KMS-11 (cell line): ENCODE measurements around the gene MTMR10.

Experiments
- H2AFZ ChIP-seq: fragments of 200-600 bp; sonication (generic); 2 replicates; pipeline ENCODE4 v1.6.1; 2016; ENCODE audit warnings: antibody characterized with exemption, mixed run types, low read depth
- H3K27ac ChIP-seq: fragments of 200-600 bp; sonication (generic); 2 replicates; pipeline ENCODE4 v1.6.1; 2016; ENCODE audit warnings: mild to moderate bottlenecking, mixed run types
- H3K27me3 ChIP-seq: fragments of 200-600 bp; sonication (generic); 2 replicates; pipeline ENCODE4 v1.6.1; 2017; ENCODE audit warnings: mild to moderate bottlenecking, low read depth, mixed run types, moderate library complexity; ENCODE audit not compliant: insufficient read depth
- H3K36me3 ChIP-seq: fragments of 200-600 bp; sonication (generic); 2 replicates; pipeline ENCODE4 v1.6.1; 2017; ENCODE audit warnings: mild to moderate bottlenecking, mixed run types; ENCODE audit not compliant: insufficient read depth
- H3K4me1 ChIP-seq: fragments of 200-600 bp; sonication (generic); 2 replicates; pipeline ENCODE4 v1.6.1; 2016; ENCODE audit warnings: mild to moderate bottlenecking, low read depth, mixed run types; ENCODE audit not compliant: poor library complexity, severe bottlenecking
- H3K4me2 ChIP-seq: fragments of 200-600 bp; sonication (generic); 2 replicates; pipeline ENCODE4 v1.7.0; 2016; ENCODE audit warnings: mild to moderate bottlenecking, mixed run types
- H3K4me3 ChIP-seq: fragments of 200-600 bp; sonication (generic); IDR thresholded peaks from 2 replicates; pipeline ENCODE4 v1.6.1; 2017; ENCODE audit warnings: low read depth, low read length, mixed read lengths; ENCODE audit not compliant: insufficient read depth
- H3K79me2 ChIP-seq: fragments of 200-600 bp; sonication (generic); 2 replicates; pipeline ENCODE4 v1.6.1; 2016; ENCODE audit warnings: low read depth, mixed run types; ENCODE audit not compliant: insufficient read depth
- H3K9ac ChIP-seq: fragments of 200-600 bp; sonication (generic); 2 replicates; pipeline ENCODE4 v1.6.1; 2016; ENCODE audit warnings: mild to moderate bottlenecking, mixed run types
- H4K20me1 ChIP-seq: fragments of 200-600 bp; sonication (generic); 2 replicates; pipeline ENCODE4 v1.6.1; 2016; ENCODE audit warnings: mild to moderate bottlenecking, mixed run types; ENCODE audit not compliant: insufficient read depth
- TF ChIP-seq, protein P1 (sequence below): fragments of 200-600 bp; sonication (generic); conservative IDR thresholded peaks from 2 replicates; pipeline ENCODE4 v1.6.1; 2017; ENCODE audit warnings: low read depth, mild to moderate bottlenecking, antibody characterized with exemption, low read length, moderate library complexity, mixed read lengths

MTMR10 gene

DNA sequence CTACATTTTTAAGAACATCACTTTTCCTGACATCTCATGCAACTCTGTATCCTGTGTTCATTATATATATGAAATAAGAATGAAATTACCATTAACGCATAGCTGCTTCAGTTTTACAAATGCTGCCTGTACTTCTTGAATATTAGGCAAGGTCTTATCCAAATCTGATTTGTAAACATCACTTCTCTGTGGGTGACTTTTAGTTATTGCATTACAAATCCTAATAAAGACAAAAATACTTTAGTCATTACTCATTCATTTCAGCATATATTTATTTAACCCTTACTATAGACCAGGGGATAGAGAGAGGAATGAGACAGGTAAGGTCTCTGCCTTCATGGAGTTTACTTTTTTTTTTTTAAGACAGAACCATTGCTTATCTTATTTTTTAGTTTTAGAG, 36.8 kb downstream of the MTMR10 start:
- Histone ChIP-seq H3K27me3 (no peaks in the 10 kb centered on the region), H4K20me1 (no peaks in the 10 kb centered on the region), H2AFZ (no peak overlapping the region), H3K9ac (no peak overlapping the region), H3K79me2 (no peaks in the 10 kb centered on the region), H3K27ac (peak overlapping the region; percentile 3; the same call in 1 of the 2 replicates), H3K4me2 (no peak overlapping the region), H3K4me1 (peaks cover 11% of the 10 kb centered on the region), H3K4me3 (no peak overlapping the region), H3K36me3 (peaks cover 22% of the 10 kb centered on the region)
- TF ChIP-seq, protein P1, sequence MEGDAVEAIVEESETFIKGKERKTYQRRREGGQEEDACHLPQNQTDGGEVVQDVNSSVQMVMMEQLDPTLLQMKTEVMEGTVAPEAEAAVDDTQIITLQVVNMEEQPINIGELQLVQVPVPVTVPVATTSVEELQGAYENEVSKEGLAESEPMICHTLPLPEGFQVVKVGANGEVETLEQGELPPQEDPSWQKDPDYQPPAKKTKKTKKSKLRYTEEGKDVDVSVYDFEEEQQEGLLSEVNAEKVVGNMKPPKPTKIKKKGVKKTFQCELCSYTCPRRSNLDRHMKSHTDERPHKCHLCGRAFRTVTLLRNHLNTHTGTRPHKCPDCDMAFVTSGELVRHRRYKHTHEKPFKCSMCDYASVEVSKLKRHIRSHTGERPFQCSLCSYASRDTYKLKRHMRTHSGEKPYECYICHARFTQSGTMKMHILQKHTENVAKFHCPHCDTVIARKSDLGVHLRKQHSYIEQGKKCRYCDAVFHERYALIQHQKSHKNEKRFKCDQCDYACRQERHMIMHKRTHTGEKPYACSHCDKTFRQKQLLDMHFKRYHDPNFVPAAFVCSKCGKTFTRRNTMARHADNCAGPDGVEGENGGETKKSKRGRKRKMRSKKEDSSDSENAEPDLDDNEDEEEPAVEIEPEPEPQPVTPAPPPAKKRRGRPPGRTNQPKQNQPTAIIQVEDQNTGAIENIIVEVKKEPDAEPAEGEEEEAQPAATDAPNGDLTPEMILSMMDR: no peak

DNA sequence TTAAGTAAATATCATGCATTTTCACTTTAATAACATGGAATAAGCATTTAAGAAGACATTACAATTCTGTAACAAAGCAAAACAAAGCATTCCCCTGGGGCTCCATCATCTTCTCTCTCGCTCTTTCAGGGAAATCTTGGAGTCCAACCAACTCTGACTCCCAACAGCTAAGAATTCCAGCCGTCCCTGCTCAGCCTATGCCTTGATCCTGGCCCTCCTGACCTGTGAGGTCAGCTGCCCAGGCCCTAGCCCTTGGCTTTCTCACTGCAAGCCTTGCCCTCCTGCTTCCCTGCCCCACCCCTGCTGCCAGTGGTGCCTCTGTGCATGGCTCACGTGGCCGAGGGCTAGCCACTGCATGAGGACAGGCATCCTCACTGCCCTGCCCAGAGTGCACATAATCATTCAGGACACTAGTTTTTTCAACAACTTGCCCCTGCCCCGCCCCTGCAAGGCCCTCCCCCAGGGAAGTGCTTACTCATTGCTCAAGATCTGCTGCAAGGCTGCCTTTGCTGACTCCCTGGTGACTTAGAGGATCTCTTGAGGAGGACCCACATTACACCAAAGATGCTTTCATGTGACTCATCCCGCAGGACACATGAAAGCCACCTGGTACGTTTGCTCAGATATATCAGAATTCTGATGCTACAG, 37.6 kb downstream of the MTMR10 start:
- no peaks in the 10 kb centered on the region for H3K79me2 ChIP-seq
- H3K4me3 ChIP-seq: no peak overlapping the region
- H3K27ac ChIP-seq: peak overlapping the region; percentile 3; the same call in 1 of the 2 replicates
- no peak overlapping the region for H3K4me2 ChIP-seq
- TF ChIP-seq, protein P1: no peak
- H4K20me1 ChIP-seq: no peaks in the 10 kb centered on the region
- H2AFZ ChIP-seq: no peak overlapping the region
- peaks cover 22% of the 10 kb centered on the region for H3K36me3 ChIP-seq
- peaks cover 11% of the 10 kb centered on the region for H3K4me1 ChIP-seq
- no peaks in the 10 kb centered on the region for H3K27me3 ChIP-seq
- H3K9ac ChIP-seq: no peak overlapping the region

GRCh38 chr15:30953183-30953582, 38.2 kb downstream of the MTMR10 start:
- Histone ChIP-seq H4K20me1 (no peaks in the 10 kb centered on the region), H3K79me2 (no peaks in the 10 kb centered on the region), H2AFZ (no peak overlapping the region), H3K4me2 (no peak overlapping the region), H3K27me3 (no peaks in the 10 kb centered on the region), H3K4me3 (no peak overlapping the region), H3K36me3 (peaks cover 16% of the 10 kb centered on the region), H3K4me1 (peaks cover 11% of the 10 kb centered on the region), H3K9ac (no peak overlapping the region), H3K27ac (no peak overlapping the region)
- TF ChIP-seq, protein P1: no peak

- H3K9ac ChIP-seq: no peak overlapping the region
- TF ChIP-seq, protein P1: no peak
- H3K79me2 ChIP-seq: no peaks in the 10 kb centered on the region
- H3K4me2 ChIP-seq: no peak overlapping the region
- no peaks in the 10 kb centered on the region for H3K27me3 ChIP-seq
- H3K4me3 ChIP-seq: no peak overlapping the region
- peaks cover 14% of the 10 kb centered on the region for H3K36me3 ChIP-seq
- no peak overlapping the region for H2AFZ ChIP-seq
- H3K27ac ChIP-seq: no peak overlapping the region
- H4K20me1 ChIP-seq: no peaks in the 10 kb centered on the region
- no peaks in the 10 kb centered on the region for H3K4me1 ChIP-seq
These were observed 47.6 kb downstream of the MTMR10 start for GRCh38 chr15:30943654-30944335.
